LNCaP clone FGC (cell line): ENCODE data around the gene CTRB2.
"Not testable (repeated sequence)": the region's sequence is repeated elsewhere in the genome, so short reads cannot be mapped to it uniquely, and the experiment has no call there.

Source experiments
- DNase-seq: peaks from one replicate; pipeline ENCODE4 v3.0.0-alpha.2; 2011; ENCODE audit warnings: low read depth
- H3K4me3 ChIP-seq: 2 replicates; pipeline ENCODE4 v1.5.1; 2011; ENCODE audit warnings: mild to moderate bottlenecking, low read depth, low read length, control low read depth
- CTCF ChIP-seq: IDR thresholded peaks from 2 replicates; pipeline ENCODE4 v1.5.1; 2012; ENCODE audit warnings: mild to moderate bottlenecking; ENCODE audit not compliant: control insufficient read depth, insufficient read depth; ENCODE audit errors: extremely low read depth

Gene CTRB2

GRCh38 chr16:75241955-75242354 lies 35.0 kb upstream of the CTRB2 start:
- no peak for DNase-seq
- H3K4me3 ChIP-seq = no peak overlapping the region
- no peak for TF ChIP-seq CTCF

GRCh38 chr16:75241412-75241811 lies 34.5 kb upstream of the CTRB2 start:
- no peak for TF ChIP-seq CTCF
- H3K4me3 ChIP-seq = no peak overlapping the region
- DNase-seq = no peak

- not testable (repeated sequence) for H3K4me3 ChIP-seq, DNase-seq
These were observed 33.7 kb upstream of the CTRB2 start for GRCh38 chr16:75240633-75241032.

GRCh38 chr16:75239542-75240122 lies 32.7 kb upstream of the CTRB2 start:
- DNase-seq = no peak

GRCh38 chr16:75238853-75239541 lies 32.0 kb upstream of the CTRB2 start:
- no peak for TF ChIP-seq CTCF
- no peak for DNase-seq

More at GRCh38 chr16:75239542-75240122, 32.7 kb upstream of the CTRB2 start:
- no peak for TF ChIP-seq CTCF
- H3K4me3 ChIP-seq = no peak overlapping the region

GRCh38 chr16:75238132-75238852 lies 31.3 kb upstream of the CTRB2 start:
- no peak for DNase-seq

More at GRCh38 chr16:75238853-75239541, 32.0 kb upstream of the CTRB2 start:
- H3K4me3 ChIP-seq = no peak overlapping the region

More at GRCh38 chr16:75238132-75238852, 31.3 kb upstream of the CTRB2 start:
- TF ChIP-seq CTCF = no peak
- H3K4me3 ChIP-seq = no peak overlapping the region
